Spleen (tissue), 7 donors: Measurements from ENCODE around the gene ENPP1.

Source experiments
- CTCF ChIP-seq, 11 experiments: fragments of 200-600 bp in 7 of 11; fragments of 450-650 bp in 4 of 11; sonication (generic) in 4 of 11; IDR thresholded peaks in 8 of 11; conservative IDR thresholded peaks in 3 of 11; 1 replicate in 7 of 11; 2 replicates in 4 of 11; pipeline versions ENCODE4 v1.4.0 to v1.8.0; 2016 to 2021; ENCODE audit warnings: antibody characterized with exemption in 11 of 11, inconsistent platforms in 4 of 11, mild to moderate bottlenecking in 1 of 11
- POLR2A ChIP-seq, 3 donors: fragments of 450-650 bp; IDR thresholded peaks; one replicate each; pipeline ENCODE4 v1.5.1; 2017; ENCODE audit warnings: antibody characterized with exemption in 3 of 3, mild to moderate bottlenecking in 1 of 3
- donor health status: DM: no; HTN: no; CAD: no; lungs with moderate emphysema.
- donor health status: DM: no; HTN: no; CAD: no.
- donor health status: DM: no; HTN: no; CAD: no.

- TF ChIP-seq CTCF (IDR thresholded peaks at IDR 0.05 in 8 of 11, conservative IDR thresholded peaks at IDR 0.05 in 3 of 11) (no peak), POLR2A (IDR thresholded peaks at IDR 0.05) (no peak)
Observed at GRCh38 chr6:131792091-131792496, 15.7 kb upstream of the ENPP1 start.
